SK-N-MC (cell line): ENCODE data around the gene UBR7.

Experiments used
- DNase-seq: peaks from one replicate; pipeline ENCODE4 v3.0.0-alpha.2; 2011; ENCODE audit warnings: low read depth, low spot score
- H3K27ac ChIP-seq: fragments of 200-600 bp; sonication (generic); 2 replicates; pipeline ENCODE4 v1.5.1; 2016; ENCODE audit warnings: mixed run types
- H3K36me3 ChIP-seq: fragments of 200-600 bp; sonication (generic); 2 replicates; pipeline ENCODE4 v1.6.1; 2017; ENCODE audit warnings: antibody characterized with exemption, low read length, mixed read lengths; ENCODE audit not compliant: insufficient read depth
- H3K4me3 ChIP-seq: fragments of 200-600 bp; sonication (generic); 2 replicates; pipeline ENCODE4 v1.5.1; 2016
- H3K9ac ChIP-seq: fragments of 200-600 bp; sonication (generic); 2 replicates; pipeline ENCODE4 v1.8.0; 2017; ENCODE audit warnings: mixed run types, mixed read lengths; ENCODE audit not compliant: insufficient read length
- H3K9me3 ChIP-seq: fragments of 200-600 bp; sonication (generic); 2 replicates; pipeline ENCODE4 v1.6.1; 2017; ENCODE audit warnings: low read depth, mild to moderate bottlenecking, antibody characterized with exemption, low read length, moderate library complexity, mixed read lengths
- EZH2 ChIP-seq: fragments of 200-600 bp; sonication (generic); IDR thresholded peaks from one replicate; pipeline ENCODE4 v1.6.1; 2017; ENCODE audit warnings: antibody characterized with exemption
- FOXP2 ChIP-seq: optimal IDR thresholded peaks from 2 replicates; pipeline ENCODE3; 2011; ENCODE audit warnings: mild to moderate bottlenecking, moderate library complexity; ENCODE audit not compliant: insufficient read depth; ENCODE audit errors: extremely low read length, control extremely low read depth
- POLR2AphosphoS5 ChIP-seq: IDR thresholded peaks from 2 replicates; pipeline ENCODE4 v1.6.1; 2012; ENCODE audit warnings: mild to moderate bottlenecking, low read depth, low read length, borderline replicate concordance

UBR7 gene

GRCh38 chr14:93267149-93267711 lies 60.2 kb downstream of the UBR7 start:
- H3K9ac ChIP-seq: no peak overlapping the region
- H3K36me3 ChIP-seq: peaks cover 20% of the 10 kb centered on the region
- H3K27ac ChIP-seq: no peak overlapping the region
- no peaks in the 10 kb centered on the region for H3K9me3 ChIP-seq
- H3K4me3 ChIP-seq: no peak overlapping the region
- TF ChIP-seq EZH2: no peak
- no peak for TF ChIP-seq POLR2AphosphoS5
- TF ChIP-seq FOXP2: no peak
- no peak for DNase-seq

GRCh38 chr14:93268406-93268805 lies 61.4 kb downstream of the UBR7 start:
- Histone ChIP-seq H3K36me3 (peaks cover 16% of the 10 kb centered on the region), H3K9ac (no peak overlapping the region), H3K9me3 (no peaks in the 10 kb centered on the region), H3K27ac (no peak overlapping the region), H3K4me3 (no peak overlapping the region)
- no peak for DNase-seq
- TF ChIP-seq POLR2AphosphoS5 (no peak), FOXP2 (no peak), EZH2 (no peak)

GRCh38 chr14:93269341-93270068 lies 62.4 kb downstream of the UBR7 start:
- no peak overlapping the region for H3K4me3 ChIP-seq
- DNase-seq: no peak

GRCh38 chr14:93271111-93271510 lies 64.1 kb downstream of the UBR7 start:
- Histone ChIP-seq H3K9ac (no peak overlapping the region), H3K27ac (no peak overlapping the region), H3K36me3 (peaks cover 14% of the 10 kb centered on the region; the same call in 1 of the 2 replicates), H3K4me3 (no peak overlapping the region), H3K9me3 (no peaks in the 10 kb centered on the region)
- DNase-seq: no peak
- TF ChIP-seq EZH2: no peak

More at GRCh38 chr14:93269341-93270068, 62.4 kb downstream of the UBR7 start:
- Histone ChIP-seq H3K27ac (no peak overlapping the region), H3K9ac (no peak overlapping the region), H3K9me3 (no peaks in the 10 kb centered on the region), H3K36me3 (0 out of 2 replicates have a peak, but pooled peaks cover 7% of the 10 kb centered on the region)
- no peak for TF ChIP-seq FOXP2
- no peak for TF ChIP-seq EZH2
- no peak for TF ChIP-seq POLR2AphosphoS5

- no peak overlapping the region for H3K4me3 ChIP-seq
- peaks cover 16% of the 10 kb centered on the region; the same call in 1 of the 2 replicates for H3K36me3 ChIP-seq
- TF ChIP-seq FOXP2: no peak
- no peak for TF ChIP-seq POLR2AphosphoS5
- TF ChIP-seq EZH2: no peak
- H3K27ac ChIP-seq: no peak overlapping the region
- H3K9me3 ChIP-seq: no peaks in the 10 kb centered on the region
- no peak for DNase-seq
- no peak overlapping the region for H3K9ac ChIP-seq
These were observed 67.2 kb downstream of the UBR7 start for GRCh38 chr14:93274055-93274806.

GRCh38 chr14:93276031-93276716 lies 69.1 kb downstream of the UBR7 start:
- DNase-seq: no peak
- Histone ChIP-seq H3K27ac (no peak overlapping the region), H3K36me3 (peaks cover 16% of the 10 kb centered on the region; the same call in 1 of the 2 replicates), H3K4me3 (no peak overlapping the region), H3K9ac (no peak overlapping the region), H3K9me3 (no peaks in the 10 kb centered on the region)
- TF ChIP-seq POLR2AphosphoS5 (no peak), EZH2 (no peak), FOXP2 (no peak)
